ENCODE measurements around the gene NAALADL2.
"Not testable (repeated sequence)": the region's sequence is repeated elsewhere in the genome, so short reads cannot be mapped to it uniquely, and the experiment has no call there.

NAALADL2 gene

DNA sequence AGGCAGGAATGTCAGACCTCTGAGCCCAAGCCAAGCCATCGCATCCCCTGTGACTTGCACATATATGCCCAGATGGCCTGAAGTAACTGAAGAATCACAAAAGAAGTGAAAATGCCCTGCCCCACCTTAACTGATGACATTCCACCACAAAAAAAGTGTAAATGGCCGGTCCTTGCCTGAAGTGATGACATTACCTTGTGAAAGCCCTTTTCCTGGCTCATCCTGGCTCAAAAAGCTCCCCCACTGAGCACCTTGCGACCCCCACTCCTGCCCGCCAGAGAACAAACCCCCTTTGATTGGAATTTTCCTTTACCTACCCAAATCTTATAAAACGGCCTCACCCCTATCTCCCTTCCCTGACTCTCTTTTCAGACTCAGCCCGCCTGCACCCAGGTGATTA, 976.6 kb downstream of the NAALADL2 start:
- in situ Hi-C loops (cut with HindIII; ENCODE audit: low pct_ligation_motif_present, low pct_unique_long_range_greater_than_20kb, low sequenced_read_pairs); DNase-seq: not testable (repeated sequence)

DNA sequence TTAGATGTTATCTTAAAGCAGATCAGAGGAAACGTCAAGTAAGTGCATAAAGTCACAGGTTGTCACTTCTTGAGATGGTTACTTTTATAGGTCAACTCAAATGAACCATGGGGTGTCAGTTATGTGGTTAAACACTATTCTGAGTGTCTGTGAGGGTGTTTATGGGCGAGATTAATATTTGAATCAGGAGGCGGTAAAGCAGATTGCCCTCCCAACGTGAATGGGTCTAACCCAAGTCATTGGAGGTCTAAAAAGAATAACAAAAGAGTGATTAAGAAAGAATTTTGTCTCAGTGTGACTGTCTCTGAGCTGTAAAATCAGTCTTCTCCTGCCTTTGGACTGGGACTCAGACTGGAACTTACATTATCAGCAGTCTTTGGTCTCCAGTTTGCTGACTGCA, 977.5 kb downstream of the NAALADL2 start:
- DNase-seq: no peak
- in situ Hi-C loops (cut with HindIII; ENCODE audit: low pct_ligation_motif_present, low pct_unique_long_range_greater_than_20kb, low sequenced_read_pairs): no loop called here

DNA sequence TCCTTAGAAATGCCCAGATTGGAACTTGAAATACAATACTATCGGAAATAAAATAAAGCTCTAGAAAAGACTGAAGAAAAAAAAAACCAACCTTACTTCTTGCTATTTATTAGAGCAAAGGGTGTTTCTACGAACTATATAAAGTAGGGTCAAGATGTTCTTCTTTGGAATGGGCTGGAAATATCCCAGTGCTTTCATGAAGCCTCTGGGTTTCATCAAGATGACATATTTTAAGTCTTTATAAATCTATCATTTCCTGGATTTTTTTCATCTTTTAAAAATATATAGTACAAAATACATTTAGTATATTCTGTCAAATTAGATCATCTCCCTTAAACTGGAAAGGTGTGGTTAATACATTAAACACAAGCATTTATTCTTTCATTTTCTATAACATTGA, 978.8 kb downstream of the NAALADL2 start:
- in situ Hi-C loops (cut with HindIII; ENCODE audit: low pct_ligation_motif_present, low pct_unique_long_range_greater_than_20kb, low sequenced_read_pairs): no loop called here
- no peak for DNase-seq

DNA sequence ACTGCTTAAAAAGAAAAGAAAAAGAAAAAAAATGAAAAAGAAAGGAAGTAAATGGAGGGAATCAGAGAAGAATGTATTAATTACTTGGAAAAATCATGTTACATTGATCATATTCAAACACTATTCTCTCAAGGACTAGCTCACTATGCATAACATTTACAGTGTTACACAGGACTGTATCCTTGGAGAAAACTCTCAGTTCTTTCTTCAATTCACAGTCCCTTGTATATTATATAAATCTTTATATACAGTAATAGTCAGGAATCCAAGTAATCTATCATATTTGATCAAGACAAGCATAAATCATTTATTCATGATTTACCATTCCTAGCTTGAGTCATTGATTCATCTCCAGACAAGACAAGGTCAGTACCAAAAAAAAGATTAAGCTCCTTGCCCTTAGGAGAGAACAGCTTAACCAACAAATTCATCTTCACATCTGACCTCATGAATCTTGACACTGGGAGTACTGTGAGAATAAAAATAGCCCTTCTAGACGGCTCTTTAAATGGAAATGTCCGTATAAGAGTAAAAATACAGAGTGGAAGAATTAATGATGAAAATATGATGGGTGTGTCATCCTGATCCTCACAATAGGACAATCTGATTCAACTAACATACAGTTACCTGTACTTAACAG, 980.4 kb downstream of the NAALADL2 start:
- in situ Hi-C loops (cut with HindIII; ENCODE audit: low pct_ligation_motif_present, low pct_unique_long_range_greater_than_20kb, low sequenced_read_pairs): no loop called here
- DNase-seq: no peak

DNA sequence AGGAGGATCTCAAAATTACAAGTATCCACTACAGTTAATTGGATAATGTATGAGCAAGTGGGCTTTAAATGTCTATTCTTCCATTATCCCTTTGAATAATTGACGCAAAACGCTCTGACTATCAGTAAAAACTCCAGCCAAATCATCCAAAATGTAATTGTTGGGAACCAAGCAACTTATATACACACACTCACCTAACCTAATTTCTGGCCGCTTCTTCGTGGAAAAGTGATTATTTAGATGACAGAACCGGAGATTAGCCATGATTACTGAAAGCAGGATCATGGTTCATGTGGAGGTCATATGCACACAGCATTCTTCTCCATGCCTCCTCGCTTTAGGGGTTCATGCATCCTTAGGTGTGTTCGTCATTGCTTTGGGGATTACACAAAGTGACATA, 992.4 kb downstream of the NAALADL2 start:
- no peak for DNase-seq
- in situ Hi-C loops (cut with HindIII; ENCODE audit: low pct_ligation_motif_present, low pct_unique_long_range_greater_than_20kb, low sequenced_read_pairs): no loop called here

DNA sequence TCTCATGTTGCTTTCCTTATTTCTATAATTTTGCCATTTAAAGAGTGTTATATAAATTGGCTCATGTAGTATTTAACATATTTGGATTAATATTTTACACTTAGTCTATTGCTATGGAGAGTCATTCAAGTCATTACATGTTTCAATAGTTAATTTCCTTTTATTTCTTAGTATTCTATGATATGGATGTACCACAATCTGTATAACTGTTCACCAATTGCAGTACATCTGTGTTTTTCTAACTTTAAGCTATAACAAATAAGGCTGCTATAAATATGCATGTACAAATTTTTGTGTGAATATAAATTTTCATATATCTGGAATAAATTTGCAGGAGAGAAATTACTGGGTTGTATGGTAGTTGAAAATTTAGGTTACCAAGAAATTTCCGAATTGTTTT, 993.4 kb downstream of the NAALADL2 start:
- no peak for DNase-seq
- in situ Hi-C loops (cut with HindIII; ENCODE audit: low pct_ligation_motif_present, low pct_unique_long_range_greater_than_20kb, low sequenced_read_pairs): no loop called here

DNA sequence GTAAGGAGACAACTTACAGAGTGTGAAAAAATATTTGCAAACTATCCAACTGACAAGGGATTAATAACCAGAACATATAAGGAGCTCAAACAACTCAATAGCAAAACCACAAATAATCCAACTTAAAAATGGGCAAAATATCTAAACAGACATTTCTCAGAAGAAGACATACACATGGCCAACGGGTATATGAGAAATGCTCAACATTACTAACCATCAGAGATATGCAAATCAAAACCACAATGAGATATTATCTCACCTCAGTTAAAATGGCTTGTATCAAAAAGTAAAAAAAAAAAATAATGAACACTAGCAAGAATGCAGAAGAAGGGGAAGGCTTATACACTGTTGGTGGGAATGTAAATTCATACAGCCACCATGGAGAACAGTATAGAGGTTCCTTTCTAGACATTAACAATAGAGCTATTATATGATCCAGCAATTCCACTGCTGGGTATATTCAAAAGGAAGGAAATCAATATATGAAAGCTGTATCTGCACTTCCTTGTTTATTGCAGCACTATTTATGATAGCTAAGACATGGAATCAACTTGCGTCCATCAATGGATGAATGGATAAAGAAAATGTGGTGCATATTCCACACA, 998.6 kb downstream of the NAALADL2 start:
- in situ Hi-C loops (cut with HindIII; ENCODE audit: low pct_ligation_motif_present, low pct_unique_long_range_greater_than_20kb, low sequenced_read_pairs): no loop called here

More for the DNA sequence above, 998.6 kb downstream of the NAALADL2 start:
- DNase-seq: no peak

Data from ACHN (cell line).